HG02588 (cell line): ENCODE measurements around the gene WRAP53.

Experiments
- ATAC-seq: cut with Tn5 transposase; IDR thresholded peaks from one replicate; pipeline ENCODE4 v1.9.1; 2021; ENCODE audit warnings: mild to moderate bottlenecking, moderate library complexity; ENCODE audit not compliant: unreplicated experiment

Gene WRAP53

DNA sequence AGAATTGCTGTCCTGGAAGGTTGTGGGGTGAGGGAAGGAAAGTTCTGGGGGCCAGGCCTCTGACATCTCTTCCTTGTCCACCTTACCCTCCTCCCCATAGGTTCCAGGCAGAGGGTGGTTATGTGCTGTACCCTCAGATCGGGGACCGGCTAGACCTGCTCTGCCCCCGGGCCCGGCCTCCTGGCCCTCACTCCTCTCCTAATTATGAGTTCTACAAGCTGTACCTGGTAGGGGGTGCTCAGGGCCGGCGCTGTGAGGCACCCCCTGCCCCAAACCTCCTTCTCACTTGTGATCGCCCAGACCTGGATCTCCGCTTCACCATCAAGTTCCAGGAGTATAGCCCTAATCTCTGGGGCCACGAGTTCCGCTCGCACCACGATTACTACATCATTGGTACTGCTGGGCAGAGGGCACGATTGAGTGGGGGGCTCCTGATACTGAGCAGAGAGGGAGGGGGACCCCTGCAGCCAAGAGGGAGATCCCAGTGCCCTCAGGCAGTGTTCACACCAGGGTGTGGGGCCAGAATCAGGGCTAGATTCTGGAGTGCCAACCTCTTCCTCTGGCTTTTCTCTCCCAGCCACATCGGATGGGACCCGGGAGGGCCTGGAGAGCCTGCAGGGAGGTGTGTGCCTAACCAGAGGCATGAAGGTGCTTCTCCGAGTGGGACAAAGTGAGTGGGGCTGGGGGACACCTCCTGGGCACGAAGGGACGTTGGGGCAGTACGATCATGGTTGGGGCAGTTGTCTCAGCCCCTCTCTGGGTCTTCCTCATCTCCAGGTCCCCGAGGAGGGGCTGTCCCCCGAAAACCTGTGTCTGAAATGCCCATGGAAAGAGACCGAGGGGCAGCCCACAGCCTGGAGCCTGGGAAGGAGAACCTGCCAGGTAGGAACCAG, 19.8 kb downstream of the WRAP53 start:
- ATAC-seq = no peak

GRCh38 chr17:7709031-7709430, 20.8 kb downstream of the WRAP53 start:
- ATAC-seq = no peak

DNA sequence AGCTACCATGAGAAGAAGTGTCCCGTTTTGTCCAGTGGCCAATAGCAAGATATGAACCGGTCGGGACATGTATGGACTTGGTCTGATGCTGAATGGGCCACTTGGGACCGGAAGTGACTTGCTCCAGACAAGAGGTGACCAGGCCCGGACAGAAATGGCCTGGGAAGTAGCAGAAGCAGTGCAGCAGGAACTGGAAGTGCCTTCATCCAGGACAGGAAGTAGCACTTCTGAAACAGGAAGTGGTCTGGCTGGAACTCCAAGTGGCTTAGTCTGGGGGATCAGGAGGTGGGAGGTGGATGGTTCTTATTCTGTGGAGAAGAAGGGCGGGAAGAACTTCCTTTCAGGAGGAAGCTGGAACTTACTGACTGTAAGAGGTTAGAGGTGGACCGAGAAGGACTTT, 22.0 kb downstream of the WRAP53 start:
- ATAC-seq = no peak

GRCh38 chr17:7711051-7711755, 22.9 kb downstream of the WRAP53 start:
- ATAC-seq = no peak

DNA sequence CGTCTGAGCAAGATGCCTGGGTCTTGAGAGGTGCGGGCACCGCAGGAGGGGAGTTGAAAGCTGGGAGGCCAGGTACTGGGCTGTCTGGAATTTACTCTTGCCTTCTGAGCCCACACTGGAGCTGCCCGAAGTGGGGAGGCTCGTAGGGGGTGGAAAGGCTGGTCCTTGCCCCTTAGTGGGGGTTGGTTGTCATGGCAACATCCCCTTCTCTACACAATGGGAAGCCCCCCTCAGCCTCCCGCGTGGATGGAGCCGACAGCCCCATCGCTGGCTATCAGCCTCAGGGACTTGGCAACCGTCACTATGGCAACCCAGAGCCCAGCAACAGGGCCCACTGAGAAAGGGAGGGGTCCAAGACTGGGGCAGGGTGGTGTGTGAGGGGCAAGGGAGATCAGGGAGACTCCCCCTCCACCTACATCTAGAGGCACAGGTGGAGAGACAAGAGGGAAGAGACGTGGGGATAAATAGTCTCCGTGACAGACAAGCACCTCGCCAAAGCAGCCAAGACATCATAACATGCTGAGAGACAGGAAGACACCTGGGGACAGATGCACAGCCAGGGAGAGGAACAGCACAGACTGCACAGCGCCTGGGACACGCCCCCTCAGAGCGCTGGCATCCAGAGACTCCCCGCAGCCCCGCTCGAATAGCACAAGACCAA, 24.0 kb downstream of the WRAP53 start:
- no peak for ATAC-seq

DNA sequence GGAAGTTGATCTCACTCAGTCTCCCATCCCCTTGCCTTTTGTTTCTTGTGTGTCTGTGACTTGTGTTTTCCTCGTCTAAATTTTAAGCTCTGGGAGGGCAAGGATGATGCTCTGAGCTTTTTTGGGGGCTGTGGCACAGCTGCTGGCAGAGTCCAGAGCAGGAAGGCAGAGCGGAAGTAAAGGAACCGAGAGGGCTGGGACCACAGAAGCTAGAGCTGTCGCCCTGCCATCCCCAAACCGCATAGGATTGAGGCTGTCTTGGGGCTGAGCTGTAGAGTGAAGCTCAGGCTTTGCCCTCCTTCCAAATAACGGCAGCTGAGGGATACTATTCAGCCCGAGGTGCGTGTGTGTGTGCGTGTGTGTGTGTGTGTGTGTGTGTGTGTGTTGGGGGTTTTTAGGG, 25.5 kb downstream of the WRAP53 start:
- ATAC-seq = no peak

DNA sequence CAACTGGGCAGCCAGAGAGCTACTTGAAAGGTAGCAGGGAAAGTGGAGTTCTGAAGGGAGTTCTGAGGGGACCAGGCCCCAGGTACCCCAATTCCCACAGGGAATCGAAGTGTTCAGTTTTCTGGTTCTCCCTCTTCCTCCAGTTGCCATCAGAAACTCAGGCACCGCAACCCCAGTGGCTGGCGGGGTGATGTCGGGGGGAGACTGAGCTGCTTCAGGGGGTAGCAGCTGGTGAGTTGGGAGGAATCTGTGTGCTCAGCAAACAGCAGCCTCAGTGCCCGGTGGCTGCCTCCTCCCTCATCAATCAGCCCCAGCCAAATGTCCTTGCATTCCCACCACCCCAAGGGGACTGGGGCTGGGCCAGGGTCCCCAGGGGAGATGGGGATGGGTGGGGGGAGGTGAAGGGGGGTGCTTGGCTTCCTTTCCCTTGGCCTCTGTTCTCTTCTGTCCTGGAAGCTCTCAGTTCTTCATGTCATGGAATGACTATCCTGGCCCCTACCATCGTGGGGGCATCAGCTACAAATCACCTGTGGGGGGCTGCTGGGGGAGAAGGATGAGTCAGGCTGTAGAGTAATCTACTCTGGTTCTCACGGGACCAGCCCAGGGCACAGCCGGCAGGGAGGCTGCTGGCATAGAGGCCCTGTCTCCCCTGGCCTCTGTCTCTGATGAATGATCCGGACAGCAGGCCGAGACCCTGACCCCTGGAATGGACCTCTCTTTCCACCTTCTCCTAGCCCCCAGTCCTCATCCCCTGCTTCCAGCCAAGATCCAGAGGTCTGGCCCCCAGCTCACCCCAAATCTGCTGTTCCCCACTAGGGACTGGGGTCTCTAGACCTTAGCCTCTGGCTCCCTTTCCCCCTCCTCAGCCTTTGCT, 26.7 kb downstream of the WRAP53 start:
- ATAC-seq = no peak

- no peak for ATAC-seq
Observed at GRCh38 chr17:7715936-7716886, 27.9 kb downstream of the WRAP53 start.

- ATAC-seq = no peak
Observed at GRCh38 chr17:7716901-7717755, 28.9 kb downstream of the WRAP53 start, which contains the start of gene DNAH2. Gene DNAH2 (plus strand): TSS chr17:7717744. CDS start chr17:7719735, 1,991 bp downstream.

DNA sequence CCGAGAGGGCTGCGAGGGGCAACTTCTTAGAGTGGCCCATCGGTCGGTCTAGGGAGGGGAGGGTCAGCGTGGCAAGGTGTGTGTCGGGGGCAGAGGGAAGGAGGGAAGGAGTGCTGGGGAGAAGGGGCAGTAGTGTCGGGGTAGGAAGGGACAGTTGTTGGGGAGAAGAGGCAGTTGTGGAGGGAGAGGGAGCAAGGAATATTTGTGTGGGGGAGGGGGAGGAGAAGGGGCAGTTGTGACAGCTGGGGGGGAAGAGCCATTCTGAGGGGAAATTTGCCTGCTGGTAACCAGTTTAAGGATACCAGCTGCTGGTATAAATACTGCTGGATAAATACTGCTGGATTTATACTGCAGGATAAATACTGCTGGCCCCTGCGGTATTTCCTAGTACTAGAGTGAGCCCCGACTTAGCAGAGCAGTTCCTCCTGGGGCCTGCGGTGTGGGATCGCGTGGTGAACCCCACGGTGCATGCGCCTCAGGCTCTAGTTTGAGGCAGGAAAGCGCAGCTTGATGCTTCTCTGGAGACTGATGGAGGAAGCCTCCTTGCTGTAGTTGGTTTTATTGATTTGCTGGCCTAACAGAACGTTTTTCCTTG, 29.6 kb downstream of the WRAP53 start:
- ATAC-seq = no peak

- ATAC-seq = no peak
Observed at GRCh38 chr17:7719661-7720060, 31.4 kb downstream of the WRAP53 start.

DNA sequence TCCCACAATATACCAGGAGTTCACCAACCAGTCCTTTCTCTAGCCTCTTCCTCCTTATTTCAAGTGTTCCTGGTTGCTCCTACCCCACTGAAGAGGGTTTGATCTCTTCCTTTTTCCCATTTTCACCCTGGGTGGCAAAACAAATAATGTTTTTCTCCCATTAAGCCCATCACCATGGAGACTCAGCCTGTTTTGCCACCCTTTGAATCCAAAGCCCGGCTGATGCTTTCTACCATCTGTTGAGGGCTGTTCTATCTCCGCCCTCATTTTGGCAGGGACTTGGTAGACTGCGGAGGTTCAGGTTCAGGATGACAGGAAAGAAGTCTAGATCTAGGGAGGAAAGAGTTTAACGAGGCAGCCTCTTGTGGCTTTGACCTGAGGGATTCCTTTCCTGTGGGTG, 31.8 kb downstream of the WRAP53 start:
- no peak for ATAC-seq

DNA sequence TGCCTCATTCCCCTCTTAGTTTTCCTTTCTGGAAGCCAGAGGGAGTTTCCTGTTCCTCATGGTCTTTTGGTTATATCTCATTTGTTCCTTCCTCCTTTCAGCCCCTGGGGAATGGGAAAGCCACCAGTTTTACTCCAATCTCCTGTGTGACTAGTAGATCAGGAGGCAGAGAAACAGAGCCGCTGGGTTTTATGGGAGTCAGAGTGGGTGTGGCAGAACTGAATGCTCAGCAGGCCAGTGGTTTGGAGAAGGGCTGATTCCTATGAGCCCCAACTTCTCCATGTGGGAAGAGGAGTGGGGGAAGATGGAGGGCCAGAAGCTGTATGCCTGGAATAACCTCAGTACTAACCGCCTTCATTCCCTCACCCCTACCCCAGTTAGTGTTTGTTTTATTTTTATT, 33.3 kb downstream of the WRAP53 start:
- no peak for ATAC-seq

DNA sequence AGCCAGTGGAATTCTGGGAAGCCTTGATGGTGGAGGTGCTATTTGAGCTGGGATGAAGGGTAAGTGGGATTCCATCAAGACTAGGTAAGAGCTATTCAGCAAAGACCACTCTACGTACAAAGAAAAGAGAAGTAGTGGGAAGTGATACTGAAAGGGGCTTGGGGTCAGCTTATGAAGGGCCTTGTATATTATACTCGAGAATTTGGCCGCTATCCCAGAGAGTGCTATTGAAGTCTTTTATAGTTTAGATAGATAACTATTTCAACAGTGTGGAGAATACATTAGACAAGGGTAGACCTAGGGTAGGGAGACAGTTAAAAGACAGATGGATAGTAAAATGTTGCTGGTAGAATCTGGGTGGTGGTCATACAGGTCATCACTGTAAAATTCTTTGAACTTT, 39.6 kb downstream of the WRAP53 start:
- no peak for ATAC-seq

DNA sequence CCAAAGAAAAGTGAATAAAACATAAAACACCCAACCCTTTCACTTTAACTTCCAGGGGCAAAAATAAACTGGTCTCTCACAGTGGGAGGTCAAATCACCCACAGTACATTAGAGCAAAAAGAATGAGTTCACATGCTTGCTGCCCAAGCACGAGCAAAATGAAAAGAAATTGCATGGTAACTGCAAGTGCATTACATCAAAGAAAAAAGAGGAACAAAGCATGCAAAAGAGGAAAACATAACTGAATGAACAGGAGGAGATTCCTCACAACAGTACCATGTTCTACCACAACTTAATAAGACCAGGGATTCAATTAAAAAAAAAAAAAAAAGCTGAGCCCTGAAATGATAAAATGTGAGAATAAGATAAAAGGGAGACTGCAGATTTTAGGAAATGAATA, 41.5 kb downstream of the WRAP53 start:
- no peak for ATAC-seq

DNA sequence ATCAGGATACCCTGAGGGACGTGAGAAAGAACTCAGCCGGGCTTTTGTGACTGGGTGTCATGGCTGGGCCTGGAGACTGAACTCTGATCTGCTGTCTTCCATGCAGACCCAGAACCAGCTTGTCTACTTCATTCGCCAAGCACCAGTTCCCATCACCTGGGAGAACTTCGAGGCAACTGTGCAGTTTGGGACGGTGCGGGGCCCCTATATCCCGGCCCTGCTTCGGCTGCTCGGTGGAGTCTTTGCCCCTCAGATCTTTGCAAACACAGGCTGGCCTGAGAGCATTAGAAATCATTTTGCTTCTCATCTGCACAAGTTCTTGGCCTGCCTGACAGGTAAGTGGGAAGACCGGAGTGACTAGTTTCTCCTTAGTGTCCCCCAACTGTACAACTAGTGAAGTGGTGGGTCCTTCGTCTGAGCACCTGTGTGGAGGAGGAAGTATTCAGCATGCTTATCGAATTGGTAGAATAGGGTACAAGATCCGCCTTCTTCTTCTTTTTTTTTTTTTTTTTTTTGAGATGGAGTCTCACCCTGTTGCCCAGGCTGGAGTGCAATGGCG, 44.8 kb downstream of the WRAP53 start:
- no peak for ATAC-seq

DNA sequence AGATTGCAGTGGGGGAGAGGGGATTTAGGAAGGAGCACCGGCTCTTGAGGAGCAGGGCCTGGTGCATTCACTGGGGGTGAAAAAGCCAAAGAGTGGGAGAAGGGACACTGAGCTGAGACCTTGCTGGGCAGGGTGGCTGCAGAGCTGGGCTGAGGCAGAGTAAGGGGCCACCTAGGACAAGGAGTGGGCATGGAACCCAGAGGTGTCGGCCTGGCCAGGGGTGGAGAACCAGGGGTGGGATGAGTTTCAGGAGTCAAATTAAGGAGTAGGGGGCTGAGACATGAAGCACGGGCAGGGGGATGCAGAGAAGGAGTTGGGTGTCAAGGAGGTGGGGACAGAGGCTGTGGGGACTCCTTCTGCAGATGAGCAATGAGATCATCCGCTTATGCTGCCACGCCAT, 49.3 kb downstream of the WRAP53 start:
- ATAC-seq = no peak

DNA sequence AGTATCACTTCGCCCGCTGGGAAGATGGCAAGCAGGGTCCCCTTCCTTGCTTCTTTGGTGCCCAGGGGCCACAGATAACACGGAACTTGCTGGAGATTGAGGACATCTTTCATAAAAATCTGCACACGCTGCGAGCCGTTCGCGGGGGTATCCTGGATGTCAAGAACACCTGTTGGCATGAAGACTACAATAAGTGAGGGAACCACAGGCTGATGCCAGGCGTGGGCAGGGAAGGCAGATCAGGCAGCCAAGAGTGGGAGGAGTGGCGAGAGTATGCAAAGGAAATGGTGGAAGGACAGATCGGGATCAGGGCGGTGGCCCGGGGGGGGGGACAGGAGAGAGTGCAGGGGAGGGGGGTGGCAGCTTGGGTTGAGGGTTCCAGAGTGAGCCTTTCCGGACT, 51.5 kb downstream of the WRAP53 start:
- no peak for ATAC-seq
